HG03565 (cell line): ENCODE measurements around the gene ANO4.

Experiments used
- ATAC-seq: cut with Tn5 transposase; IDR thresholded peaks from one replicate; pipeline ENCODE4 v1.9.1; 2021; ENCODE audit warnings: mild to moderate bottlenecking, moderate library complexity; ENCODE audit not compliant: unreplicated experiment

Gene ANO4

GRCh38 chr12:100942984-100943749 lies 148.6 kb downstream of the ANO4 start:
- no peak for ATAC-seq

DNA sequence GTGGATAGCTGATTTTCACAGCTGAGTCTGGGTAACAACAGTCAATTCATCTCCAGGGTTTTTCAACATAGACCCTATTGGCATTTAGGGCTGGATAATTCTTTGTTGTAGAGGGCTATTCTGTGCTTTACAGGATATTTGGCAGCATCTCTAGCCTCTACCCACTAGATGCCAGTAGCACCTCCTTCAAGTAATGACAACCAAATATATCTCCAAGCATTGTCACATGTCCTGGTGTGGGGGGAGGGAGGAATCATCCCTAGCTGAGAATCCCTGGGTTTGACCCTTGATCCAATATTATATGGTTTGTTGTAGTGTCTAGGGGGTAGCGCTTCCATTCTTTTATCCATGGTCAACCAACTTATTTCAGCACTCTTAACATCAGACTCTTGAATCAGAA lies 157.2 kb downstream of the ANO4 start:
- ATAC-seq = no peak

GRCh38 chr12:100953217-100953616 lies 158.6 kb downstream of the ANO4 start:
- ATAC-seq = no peak

DNA sequence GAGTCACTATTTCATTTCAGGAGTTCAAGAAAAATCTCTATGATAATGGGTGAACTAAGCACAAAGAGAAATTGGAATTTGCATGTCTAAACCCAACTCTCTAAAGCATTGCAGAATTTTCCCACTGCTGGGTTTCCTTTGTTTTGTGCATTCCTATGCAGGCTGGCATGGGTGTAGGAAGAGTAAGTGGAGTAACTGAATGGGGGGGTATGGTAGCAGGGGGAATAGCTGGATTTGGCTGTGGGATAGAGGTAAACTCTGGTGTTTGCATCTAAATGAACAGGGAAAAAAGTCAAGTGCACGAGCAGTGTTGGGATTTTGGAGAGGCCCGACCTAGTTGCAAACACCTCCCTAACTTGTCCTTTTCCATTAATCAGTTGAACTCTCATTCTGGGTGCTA lies 159.1 kb downstream of the ANO4 start:
- ATAC-seq = no peak

- no peak for ATAC-seq
Measured at GRCh38 chr12:100954118-100954517, 159.5 kb downstream of the ANO4 start.

GRCh38 chr12:100955139-100955538 lies 160.6 kb downstream of the ANO4 start:
- no peak for ATAC-seq

DNA sequence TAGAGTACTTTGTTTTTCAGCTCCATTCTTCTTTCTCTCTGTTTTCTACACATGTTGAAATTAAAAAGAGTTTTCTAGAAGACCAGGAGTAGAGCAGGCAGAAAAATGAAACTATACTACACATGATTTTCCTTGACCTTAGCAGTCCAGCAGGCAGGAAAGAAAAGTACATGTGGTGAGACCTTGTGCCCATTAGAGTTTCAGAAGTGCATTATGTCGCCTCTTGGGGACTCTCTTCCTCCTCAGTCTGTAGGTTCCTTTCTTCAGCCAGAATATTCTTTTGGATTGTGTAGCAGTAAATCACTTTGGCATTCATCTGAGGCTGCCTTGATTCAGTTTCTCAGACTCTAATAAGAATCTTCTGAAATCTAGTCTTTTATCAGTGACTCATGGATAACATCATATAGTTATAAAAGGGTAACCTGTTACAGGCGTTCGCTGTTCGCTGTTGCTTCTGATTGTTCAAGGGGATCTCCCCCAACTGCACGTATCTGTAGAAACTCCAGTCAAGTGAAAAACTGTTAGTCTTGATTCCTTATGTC lies 161.8 kb downstream of the ANO4 start:
- ATAC-seq = no peak

DNA sequence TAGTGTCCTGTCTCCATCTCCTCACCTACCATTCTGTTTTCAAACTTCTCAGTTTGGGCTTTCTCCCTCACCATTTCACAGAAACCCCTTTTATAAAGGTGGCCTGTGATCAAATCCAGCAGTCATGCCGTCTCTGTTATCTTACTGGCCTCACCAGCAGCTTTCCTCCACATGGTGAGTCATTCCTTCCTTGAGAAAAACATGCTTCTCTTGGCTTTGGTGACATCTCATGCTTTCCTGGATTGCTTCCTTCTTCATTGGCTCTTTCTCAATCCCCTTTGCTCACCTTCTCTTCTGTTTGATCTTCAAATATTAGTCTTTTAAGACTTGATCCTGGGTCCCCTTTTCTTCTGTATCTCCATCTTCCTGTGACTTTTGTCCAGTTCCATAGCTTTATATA lies 164.9 kb downstream of the ANO4 start:
- ATAC-seq = no peak

DNA sequence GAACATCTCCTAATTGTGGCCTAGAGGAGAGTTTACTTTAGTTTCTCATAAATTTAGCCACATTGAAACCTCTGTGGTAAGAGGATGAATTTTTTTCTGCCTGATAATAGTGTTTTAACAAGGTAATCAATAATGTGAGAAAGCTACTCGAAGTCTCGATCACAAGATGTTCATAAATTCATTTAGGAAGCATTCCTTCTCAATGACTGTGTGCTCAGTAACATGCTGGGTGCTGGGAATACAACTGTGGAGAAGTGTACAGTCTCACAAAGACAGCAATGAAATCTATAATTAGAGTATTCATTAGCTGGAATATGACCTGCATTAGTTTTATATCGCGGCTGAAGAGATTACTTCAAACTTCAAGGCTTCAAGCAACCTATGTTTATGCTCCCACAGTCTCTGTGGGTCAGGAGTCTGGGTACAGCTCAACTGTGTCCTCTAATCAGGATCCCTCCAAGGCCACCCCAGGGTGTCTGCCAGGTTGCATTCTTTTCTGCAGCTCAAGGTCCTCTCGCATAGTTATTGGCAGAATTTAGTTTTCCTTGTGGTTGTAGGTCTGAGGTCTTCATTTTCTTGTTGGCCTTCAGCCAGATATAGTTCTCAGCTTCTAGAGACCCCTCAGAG lies 167.6 kb downstream of the ANO4 start:
- no peak for ATAC-seq

- ATAC-seq = no peak
Measured at GRCh38 chr12:100963381-100963780, 168.8 kb downstream of the ANO4 start.

- no peak for ATAC-seq
Measured at GRCh38 chr12:100964028-100964427, 169.5 kb downstream of the ANO4 start.

GRCh38 chr12:100967189-100967588 lies 172.6 kb downstream of the ANO4 start:
- ATAC-seq = no peak

- no peak for ATAC-seq
Measured at GRCh38 chr12:100970894-100971293, 176.3 kb downstream of the ANO4 start.

DNA sequence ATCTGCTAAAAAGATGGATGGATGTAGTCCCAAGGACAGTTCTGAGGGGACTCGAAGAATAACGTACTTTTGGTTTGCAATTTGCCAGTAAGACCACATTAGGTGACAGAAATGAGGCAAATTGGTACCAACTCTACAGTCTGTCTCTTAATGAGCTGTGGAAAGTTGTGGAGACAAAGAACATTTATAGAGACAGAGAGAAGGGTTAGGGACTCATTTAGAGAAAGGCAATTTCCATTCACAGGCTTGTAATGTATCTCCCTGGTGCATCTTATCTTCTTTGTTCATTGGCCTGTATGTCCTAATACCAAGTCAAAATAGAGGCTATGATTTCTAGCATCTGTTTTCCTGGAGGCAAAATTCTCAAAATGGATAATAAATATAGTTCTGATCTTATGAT lies 177.5 kb downstream of the ANO4 start:
- no peak for ATAC-seq

DNA sequence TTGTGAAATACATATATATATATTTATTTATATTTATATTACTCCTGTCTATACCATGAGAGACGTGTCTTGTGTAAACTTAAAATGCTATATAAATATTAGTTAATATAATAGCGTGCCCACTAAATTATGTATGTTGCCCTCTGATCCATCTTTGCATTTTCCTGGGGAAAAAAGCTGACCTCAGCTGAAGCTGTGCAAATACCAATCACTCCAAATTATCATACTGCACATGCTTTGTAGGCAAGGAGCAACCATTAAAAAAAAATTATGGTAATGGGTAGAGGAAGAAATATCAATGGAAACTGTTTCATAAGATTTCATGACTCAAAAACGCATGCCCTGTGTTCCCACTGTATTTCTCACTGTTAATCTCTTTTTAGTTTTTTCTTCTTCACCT lies 179.8 kb downstream of the ANO4 start:
- ATAC-seq = no peak

- no peak for ATAC-seq
Measured at GRCh38 chr12:100974747-100975146, 180.2 kb downstream of the ANO4 start.

DNA sequence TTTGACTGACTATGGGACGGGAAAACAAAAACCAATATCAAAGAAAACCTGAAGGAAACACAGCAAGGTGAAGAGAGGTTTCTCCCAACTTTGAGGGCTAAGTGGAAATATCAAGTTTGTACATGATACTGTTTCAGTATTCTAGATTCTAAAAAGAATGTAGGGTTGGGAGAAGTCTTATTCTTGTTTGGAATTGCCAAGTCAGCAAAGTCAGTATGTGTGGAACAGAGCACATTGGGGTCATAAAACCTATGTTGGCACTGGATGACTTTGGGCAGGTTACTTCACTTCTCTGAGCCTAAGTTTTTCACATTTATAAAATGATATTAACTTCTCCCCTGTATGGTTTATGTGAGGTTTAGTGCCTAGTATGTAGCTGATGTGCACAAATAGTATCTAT lies 182.2 kb downstream of the ANO4 start:
- no peak for ATAC-seq

- ATAC-seq = no peak
Measured at GRCh38 chr12:100980856-100981255, 186.3 kb downstream of the ANO4 start.

DNA sequence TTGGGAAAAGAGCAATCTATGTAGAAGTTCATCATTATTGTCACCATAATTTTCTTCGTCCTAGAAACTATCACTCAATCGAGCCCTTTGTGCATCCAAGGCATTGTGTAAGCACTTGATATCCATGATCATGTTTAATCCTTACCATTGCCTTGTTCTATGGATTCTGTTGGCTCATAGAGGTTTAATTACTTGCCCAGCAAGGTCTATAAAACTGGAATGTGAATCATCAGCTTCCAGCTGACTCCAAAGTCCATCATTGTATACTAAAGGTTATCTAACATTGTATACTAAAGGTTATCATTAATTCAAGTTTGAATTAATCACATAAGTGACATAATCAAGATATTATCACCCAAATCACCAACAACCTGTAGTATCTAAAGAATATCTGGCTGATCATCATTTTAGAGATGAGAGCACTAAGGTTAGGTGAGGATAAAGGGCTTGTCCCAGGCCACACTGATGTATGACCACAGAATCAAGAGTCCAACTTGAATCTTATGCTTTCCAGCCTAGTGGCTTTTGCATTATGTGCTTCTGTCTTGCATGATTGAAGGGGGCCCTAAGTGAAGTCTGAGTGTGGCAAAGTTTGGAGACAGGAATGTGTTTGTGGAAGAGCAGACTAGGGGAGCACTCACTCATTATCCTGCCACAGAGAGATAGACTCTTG lies 188.1 kb downstream of the ANO4 start:
- ATAC-seq = no peak

DNA sequence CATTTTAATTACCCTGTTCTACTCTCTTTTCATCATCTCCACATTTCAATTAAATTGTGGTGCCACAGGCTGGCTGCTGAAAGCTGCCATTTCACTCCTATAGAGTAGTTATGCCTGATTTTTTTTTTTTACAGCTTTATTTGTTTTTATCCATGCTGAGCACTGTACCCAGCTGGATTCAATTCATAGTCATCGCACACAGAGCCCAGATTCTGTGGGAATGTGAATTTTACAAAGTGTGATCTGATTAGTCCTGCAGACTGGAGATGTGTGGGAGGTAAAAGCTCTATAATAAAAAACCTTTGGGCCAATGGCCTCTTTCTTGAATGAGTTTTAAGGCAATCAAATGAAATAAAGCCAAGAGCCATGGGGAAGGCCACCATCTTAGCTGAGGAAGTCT lies 190.2 kb downstream of the ANO4 start:
- no peak for ATAC-seq

DNA sequence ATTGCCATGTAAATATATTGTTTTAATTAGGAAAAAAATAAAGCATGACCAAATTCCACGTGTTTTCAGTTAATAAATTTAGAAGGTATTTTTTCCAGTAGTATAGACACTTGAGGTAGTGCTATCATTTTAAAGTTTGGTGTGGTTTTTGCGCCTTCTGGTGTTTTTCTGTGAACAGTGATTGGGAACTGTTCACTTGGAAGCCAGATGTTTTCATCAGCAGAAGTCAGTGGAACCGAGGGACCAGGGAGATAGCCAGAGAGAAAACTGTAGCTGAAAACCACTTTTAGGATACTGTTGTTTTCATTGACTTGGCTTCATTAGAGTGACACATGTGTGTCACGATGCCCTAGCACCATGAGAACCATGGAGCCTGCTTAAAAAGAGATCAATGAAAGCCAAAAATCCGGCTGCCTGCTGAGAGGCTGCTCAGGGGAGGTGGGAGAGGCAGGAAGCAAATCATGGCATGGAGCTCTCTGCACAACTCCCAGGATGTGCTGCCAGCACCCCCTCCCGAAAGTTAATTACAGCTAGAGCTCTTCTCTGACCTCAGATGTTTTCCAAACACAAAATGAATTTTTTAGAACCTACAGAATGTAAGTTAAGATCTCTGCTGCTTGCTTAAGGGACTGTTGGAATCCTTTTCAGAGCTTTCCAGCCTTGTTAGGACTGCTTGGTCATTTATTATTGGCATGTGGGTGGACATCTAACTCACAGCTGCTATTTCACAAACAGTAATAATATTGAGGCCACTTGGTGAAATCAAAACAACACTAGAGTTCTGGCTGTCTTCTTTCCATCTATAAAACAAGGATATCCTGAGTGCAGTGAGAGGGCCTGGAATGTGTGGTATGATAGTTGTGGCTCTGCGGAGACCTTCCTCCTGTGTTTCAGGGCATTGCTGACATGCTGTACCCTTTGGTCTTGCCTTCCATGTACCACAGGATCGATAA lies 192.3 kb downstream of the ANO4 start:
- ATAC-seq = no peak
